Erythroblast (primary cell): Measurements from ENCODE around the gene NCCRP1.

Experiments used
- GATA1 ChIP-seq: IDR thresholded peaks from 2 replicates; pipeline ENCODE4 v1.6.1; 2011; ENCODE audit warnings: low read depth, mild to moderate bottlenecking, control low read depth, low read length, moderate library complexity
- POLR2A ChIP-seq: IDR thresholded peaks from 2 replicates; pipeline ENCODE4 v1.6.1; 2011; ENCODE audit warnings: mild to moderate bottlenecking, low read length

DNA sequence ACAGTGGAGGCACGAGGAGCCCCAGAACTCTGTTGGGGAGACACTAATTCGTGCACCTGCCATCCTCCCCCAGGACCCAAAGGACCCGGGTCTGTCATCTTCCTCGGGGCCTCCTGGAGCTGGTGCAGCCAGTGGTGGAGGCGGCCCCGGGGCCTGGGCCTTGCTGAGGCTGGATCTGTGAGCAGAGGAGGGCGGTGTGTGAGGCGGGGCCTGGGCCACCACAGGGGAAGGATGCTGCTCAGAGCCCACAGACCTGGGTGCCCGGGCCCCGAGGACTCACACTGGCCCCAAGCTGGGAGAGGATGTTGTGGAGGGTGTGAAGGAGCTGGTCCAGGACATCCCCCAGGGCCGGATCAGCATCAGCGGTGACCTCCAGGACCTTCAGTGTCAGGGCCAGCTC, 39.8 kb downstream of the NCCRP1 start:
- TF ChIP-seq POLR2A, result no peak
- no peak for TF ChIP-seq GATA1
